Hippocampal formation (tissue), 2 donors: ENCODE data around the gene XRN1.
"Not testable (repeated sequence)": the region's sequence is repeated elsewhere in the genome, so short reads cannot be mapped to it uniquely, and the experiment has no call there.

Experiments used
- DNase-seq, 2 donors: peaks; one replicate each; lab custom pipeline; 2025; lab: John Stamatoyannopoulos, UW

Gene XRN1

DNA sequence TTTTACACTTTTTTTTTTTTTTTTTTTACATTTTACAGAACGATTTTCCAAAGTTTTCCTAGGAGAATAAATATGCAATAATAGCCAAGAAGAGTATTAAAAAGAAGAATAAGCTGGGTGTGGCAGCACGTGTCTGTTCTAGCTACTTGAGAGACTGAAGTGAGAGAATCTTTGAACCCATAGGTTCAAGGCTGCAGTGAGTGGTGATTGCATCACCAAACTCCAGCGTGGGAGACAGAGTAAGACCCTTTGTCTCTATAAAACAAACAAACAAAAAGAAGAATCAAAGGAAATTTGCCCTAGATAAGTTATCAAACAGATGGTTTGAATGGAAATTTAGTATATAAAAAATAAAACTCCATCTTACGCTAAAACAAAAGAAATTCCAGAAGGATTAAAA lies 13.3 kb downstream of the XRN1 start:
- no peak for DNase-seq

GRCh38 chr3:142433110-142433509 lies 14.7 kb downstream of the XRN1 start:
- no peak for DNase-seq

DNA sequence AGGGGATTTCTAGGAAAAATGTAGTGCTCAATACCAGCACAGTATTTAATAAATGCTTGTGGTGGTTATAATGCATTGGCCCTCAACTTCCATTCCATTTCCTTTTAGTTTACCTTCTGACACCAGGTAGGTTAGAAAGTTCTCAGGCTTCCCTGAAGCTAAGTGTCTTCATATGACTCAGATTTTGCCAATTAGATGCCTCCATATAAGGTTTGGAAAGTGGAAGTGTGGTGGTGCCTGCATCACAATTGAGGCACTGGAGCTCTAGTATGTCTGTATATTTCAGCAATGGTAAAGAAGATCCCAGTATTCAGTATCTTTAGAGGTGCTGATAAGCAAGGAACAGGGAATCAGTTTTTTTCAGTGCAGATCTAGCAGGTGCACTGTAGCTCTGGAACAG lies 18.3 kb downstream of the XRN1 start:
- no peak for DNase-seq

- DNase-seq = no peak
Measured at GRCh38 chr3:142424754-142425153, 23.1 kb downstream of the XRN1 start.

DNA sequence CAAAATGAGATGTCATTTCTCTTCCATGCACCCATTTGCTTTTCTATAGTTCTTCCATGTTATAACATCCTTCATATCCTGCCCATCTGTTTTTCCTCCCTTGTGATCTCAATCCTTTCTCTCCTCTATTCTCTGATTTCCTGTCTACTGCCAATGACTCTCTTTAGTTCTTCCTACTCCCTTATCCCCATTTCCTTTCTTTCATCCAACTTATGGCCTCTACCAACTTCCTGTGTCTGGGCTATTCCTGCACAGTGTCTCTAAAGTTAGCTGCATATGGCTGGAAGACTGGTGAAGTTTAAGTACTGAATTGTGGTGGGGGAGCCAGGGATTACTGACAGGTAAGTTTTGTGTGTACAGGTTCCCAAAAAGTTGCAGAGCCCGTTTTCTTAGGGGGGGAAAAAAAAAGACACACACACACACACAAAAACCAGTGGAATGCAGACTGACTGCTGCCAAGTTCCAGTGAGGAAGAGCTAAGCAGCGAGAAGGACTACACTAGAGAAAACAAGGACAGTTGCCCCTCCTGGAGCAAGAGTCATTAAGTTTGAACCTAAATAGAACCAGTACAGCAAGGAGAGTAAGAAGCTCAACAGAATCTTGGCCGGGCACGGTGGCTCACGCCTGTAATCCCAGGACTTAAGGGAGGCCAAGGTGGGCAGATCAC lies 28.8 kb downstream of the XRN1 start:
- no peak for DNase-seq

- no peak for DNase-seq
Measured at GRCh38 chr3:142417302-142417701, 30.5 kb downstream of the XRN1 start.

DNA sequence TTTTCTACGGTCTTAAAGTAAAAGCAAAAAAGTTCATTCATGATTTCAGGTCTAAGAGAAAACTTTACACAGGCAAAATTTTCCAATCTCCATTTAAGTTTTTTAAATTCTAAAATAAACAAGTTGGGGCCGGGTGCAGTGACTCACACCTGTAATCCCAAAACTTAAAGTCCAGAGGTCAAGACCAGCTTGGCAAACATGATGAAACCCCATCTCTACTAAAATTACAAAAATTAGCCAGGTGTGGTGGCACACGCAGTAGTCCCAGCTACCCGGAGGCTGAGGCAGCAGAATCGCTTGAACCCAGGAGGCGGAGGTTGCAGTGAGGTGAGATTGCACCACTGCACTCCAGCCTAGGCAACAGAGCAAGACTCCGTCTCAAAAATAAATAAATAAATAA lies 47.3 kb downstream of the XRN1 start:
- DNase-seq = not testable (repeated sequence)

GRCh38 chr3:142394921-142395622 lies 52.8 kb downstream of the XRN1 start:
- no peak for DNase-seq

DNA sequence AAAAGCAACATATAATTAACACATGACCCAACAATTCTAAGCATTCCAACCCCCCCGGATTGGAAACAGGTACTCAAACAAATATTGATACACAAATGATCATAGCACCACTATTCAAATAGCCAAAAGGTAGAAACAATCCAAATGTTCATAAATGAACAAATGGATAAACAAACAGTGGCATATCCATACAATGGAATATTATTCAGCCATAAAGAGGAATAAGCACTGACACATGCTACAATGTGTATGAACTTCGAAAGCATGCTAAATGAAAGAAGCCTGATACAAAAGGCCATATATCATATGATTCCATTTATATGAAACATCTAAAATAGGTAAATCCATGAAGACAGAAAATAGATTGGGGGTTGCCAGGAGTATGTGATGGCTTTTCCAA lies 62.8 kb downstream of the XRN1 start:
- no peak for DNase-seq

DNA sequence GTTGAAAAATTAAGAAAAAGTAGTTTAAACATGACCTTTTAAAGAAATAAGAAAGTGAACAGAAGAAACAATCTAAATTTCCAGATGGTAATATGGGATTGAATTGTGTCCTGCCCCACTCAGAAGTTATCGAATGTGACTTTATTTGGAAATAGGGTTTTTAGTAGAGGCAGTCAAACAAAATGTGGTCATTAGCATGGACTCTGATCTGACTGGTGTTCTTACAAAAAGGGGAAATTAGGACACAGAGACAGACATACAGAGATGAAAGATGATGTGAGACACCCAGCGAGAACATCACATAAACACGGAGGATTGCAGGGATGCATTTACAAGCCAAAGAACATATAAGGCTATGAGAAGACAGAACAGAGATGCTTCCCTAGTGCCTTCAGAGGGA lies 73.2 kb downstream of the XRN1 start:
- DNase-seq = no peak

DNA sequence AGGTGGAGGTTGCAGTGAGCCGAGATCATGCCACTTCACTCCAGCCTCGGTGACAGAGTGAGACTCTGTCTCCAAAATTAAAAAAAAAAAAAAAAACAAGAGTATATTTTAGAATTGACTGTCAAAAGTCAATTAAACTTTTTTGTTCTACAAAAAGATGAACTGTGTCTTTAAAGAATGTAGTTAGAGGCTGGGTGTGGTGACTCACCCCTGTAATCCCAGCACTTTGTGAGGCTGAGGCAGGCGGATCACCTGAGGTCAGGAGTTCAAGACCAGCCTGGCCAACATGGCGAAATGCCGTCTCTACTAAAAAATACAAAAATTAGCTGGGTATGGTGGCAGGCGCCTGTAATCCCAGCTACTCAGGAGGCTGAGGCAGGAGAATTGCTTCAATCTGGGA lies 78.3 kb downstream of the XRN1 start:
- not testable (repeated sequence) for DNase-seq

DNA sequence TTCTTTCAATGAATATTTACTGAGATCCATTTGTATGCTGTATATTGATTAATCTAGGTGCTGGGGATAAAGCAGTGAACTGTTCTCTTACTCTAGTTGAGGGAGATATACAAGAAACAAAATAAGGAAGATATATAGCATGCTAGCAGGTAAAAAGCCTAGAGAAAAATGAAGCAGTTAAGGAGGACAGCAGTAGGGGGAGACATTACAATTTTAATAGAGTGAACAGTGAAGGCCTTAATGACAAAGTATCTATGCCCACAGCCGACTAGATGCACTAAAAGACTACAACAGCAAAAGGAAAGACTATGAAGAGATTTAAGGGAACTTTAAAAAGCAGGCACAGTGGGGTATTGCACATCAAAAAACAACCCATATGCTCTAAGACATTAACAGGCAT lies 81.4 kb downstream of the XRN1 start:
- no peak for DNase-seq

GRCh38 chr3:142363936-142364467 lies 83.8 kb downstream of the XRN1 start:
- no peak for DNase-seq

DNA sequence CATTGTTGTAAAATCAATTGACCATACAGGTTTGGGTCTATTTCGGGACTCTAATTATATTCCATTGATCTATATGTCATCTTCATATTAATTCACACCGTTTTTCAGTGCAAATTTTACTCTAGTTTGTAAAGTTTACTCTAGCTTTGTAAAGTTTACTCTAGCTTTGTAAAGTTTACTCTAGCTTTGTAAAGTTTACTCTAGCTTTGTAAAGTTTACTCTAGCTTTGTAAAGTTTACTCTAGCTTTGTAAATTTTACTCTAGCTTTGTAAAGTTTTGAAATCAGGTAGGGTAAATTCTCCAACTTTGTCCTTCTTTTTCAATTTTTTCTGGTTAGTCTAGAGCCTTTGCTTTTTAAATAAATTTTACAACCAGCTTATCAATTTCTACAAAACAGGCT lies 84.4 kb downstream of the XRN1 start:
- not testable (repeated sequence) for DNase-seq

GRCh38 chr3:142359367-142359766 lies 88.5 kb downstream of the XRN1 start:
- no peak for DNase-seq

GRCh38 chr3:142356818-142357217 lies 91.0 kb downstream of the XRN1 start:
- no peak for DNase-seq

DNA sequence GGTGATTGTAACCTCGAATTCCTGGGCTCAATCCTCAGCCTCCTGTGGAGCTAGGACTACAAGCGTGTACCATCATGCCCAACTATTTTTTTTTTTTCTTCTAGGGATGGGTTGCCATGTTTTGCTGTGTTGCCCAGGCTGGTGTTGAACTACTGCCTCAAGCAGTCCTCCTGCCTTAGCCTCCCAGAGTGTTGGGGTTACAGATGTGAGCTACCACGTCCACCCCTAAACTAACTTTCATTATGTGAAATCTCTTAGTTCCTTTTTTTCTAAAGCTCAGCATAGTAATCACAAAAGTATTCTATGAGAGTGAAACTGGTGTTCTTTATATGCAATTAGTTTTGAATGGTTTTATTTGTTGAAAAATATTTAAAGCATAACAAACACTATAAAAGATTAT lies 92.1 kb downstream of the XRN1 start:
- no peak for DNase-seq

GRCh38 chr3:142354076-142354475 lies 93.8 kb downstream of the XRN1 start:
- no peak for DNase-seq

DNA sequence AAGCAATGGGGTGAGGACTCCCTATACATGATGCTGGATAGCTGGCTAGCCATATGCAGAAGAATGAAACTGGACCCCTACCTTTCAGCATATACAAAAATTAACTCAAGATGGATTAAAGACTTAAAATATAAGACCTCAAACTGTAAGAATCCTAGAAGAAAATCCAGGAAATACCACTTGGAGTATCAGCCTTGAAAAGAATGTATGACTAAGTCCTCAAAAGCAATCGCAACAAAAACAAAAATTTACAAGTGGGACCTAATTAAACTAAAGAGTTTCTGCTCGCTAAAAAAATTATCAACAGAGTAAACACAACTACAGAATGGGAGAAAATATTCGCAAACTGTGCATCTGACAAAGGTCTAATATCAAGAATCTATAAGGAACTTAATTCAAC lies 94.3 kb downstream of the XRN1 start:
- no peak for DNase-seq

- not testable (repeated sequence) for DNase-seq
Measured at GRCh38 chr3:142352698-142353097, 95.1 kb downstream of the XRN1 start.

DNA sequence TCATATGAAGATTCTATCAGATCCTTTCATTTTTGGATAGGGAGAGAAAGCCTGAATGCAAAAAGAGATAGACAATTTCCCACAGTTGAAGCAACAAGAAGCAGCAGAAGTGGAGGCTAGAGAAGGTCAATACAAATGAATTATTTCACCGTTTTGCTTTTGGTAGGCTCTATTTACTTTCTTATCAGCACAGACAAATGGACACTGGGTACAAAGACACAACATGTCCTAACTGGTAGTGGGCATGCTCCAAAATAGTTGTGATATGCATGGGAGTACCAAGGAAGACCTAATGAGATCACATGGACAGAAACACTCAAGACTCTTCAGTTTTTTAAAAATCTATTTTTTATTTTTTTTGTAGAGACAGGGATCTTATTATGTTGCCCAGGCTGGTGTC lies 99.4 kb downstream of the XRN1 start:
- DNase-seq = no peak

GRCh38 chr3:142337994-142338393 lies 109.8 kb downstream of the XRN1 start:
- peak in 1 of 2 donors; percentile 3 for DNase-seq

- DNase-seq = no peak
Measured at GRCh38 chr3:142332390-142332789, 115.4 kb downstream of the XRN1 start.
